OCI-M2 (cell line): ENCODE measurements around the gene AK1.
"Not testable (repeated sequence)": the region's sequence is repeated elsewhere in the genome, so short reads cannot be mapped to it uniquely, and the experiment has no call there.

Experiments used
- DNase-seq: peaks from one replicate; lab custom pipeline; 2025; ENCODE audit not compliant: unreplicated experiment; lab: John Stamatoyannopoulos, UW

Gene AK1

GRCh38 chr9:127884976-127885490 lies 7.6 kb upstream of the AK1 start:
- DNase-seq = no peak

DNA sequence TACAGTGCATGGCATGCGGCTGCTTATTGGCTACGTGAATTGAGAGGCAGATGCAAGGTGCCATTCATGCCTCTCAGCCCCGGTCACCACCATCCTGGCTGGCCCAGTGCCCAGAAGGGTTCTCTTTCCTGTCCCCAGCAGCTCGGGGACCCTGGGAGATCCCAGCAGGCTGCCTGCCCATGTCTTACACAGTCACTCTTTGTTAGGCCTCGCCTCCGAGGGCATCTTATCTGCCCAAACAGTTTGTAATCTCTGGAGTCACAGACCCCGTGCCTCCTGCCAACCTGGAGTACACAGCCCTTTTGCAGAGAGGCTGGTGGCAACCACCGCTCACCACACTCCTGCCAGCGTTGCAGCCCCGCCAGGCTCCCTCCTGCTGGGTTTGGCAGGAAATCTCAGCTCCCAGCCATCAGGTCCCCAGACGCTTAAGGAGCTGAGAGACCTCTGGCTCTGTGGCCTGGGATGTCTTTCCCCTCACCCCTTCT lies 7.0 kb upstream of the AK1 start:
- no peak for DNase-seq

DNA sequence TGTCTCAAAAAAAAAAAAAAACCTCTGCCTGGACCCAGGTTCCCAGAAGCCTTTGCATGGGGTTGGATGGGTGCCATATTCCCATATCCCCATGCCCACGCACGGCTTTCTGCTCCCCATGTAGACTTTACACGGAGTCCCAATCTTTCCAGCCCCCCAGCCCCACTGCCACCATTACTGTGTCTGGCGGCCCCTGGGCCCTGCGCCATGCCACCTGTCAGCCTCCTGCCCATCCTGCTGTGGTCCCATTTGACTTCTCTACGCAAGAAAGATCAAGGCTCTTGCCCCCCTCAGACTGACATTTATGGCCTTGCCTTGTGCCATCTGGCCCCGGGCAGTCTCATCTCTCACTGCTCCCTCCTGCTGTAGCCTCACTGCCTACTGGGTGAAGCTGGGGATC lies 6.5 kb upstream of the AK1 start:
- DNase-seq = no peak

- DNase-seq = not testable (repeated sequence)
Measured at GRCh38 chr9:127881715-127882114, 4.2 kb upstream of the AK1 start.

DNA sequence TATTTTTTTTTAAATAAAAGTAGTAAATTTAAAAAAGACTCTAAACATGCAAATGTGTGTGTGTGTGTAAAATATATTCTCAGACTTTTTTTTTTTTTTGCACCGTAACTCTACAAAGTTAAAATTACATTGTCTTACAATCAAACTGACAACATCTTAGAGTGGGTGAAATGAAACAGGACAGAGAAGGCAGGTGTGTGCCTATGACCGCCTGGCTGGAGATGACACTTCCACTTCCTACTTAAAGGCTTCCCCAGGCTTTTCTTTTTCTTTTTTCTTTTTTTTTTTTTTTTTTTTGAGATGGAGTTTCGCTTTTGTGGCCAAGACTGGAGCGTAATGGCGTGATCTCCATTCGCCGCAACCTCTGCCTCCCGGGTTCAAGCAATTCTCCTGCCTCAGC lies 2.7 kb upstream of the AK1 start:
- no peak for DNase-seq

GRCh38 chr9:127878652-127879390 lies 1.3 kb upstream of the AK1 start:
- DNase-seq = no peak

- DNase-seq = no peak
Measured at GRCh38 chr9:127878001-127878651, 651 bp upstream of the AK1 start.

DNA sequence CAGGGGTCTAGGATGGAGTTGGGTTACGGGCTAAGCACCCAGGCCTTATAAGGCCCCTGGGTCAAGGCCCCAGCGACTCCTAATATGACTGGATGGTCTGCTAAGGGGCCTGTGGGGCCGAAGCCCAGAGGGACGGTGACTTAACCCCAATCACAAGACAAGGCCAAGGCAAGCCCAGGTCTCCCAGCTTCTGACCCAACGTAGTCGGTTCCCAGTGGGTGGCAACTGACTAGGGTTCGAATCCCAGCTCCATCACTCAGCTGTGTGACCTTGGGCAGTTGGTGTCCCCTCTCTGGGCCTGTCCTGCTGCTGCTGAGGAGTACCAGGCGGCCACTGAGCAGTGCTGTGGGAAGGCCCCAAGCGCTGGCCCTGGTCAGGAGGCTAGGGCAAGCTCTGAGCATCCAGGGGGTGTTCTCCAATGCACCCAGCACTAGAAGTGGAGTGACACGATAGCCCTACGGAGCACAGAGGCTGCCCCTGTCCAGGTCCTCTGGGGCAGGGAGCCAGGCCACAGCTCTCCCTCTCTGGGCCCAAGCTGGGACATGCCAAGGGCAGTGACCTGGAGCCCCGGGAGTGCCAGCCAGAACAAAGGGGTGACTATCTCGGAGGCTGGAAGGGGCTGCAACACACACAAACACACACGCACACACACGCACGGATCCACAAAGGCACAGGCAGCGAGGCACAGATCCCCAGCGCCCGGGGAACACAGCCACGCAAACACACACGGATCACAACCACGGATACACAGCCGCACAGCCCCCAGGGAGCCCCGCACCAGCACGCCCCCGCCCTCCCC lies 512 bp downstream of the AK1 start:
- no peak for DNase-seq

GRCh38 chr9:127876026-127876763 lies 1.3 kb downstream of the AK1 start:
- DNase-seq = no peak

DNA sequence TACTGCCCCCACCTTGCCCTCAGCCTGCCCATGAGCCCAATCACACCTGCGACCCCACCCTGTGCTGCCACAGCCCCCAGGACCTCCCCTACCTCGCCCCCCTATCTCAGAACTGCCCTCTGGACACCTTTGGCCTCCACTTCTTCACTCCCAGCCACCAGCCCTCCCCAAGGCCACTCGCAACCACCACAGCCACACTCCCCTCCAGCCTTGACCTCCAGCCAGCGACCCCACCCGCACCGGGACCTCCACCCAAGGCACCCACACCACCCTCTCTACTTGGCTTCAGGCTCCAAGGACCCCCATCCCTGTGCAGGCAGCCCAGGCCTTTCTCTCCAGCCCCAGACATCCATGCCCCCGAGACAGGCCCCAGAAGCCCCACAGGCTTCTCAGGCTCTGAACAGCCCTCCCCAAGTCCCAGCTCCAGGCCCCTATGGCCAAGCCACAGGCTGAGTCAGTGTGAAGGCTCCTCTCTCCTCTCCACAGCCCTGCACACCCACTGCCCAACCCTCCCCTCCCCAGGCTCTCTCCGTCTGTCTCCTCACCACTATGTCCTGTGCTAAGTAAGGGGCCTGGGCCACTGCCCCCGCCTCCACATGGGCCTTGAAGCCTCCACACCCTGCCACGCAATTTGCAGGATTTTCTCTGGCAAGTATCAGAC lies 2.0 kb downstream of the AK1 start:
- no peak for DNase-seq

DNA sequence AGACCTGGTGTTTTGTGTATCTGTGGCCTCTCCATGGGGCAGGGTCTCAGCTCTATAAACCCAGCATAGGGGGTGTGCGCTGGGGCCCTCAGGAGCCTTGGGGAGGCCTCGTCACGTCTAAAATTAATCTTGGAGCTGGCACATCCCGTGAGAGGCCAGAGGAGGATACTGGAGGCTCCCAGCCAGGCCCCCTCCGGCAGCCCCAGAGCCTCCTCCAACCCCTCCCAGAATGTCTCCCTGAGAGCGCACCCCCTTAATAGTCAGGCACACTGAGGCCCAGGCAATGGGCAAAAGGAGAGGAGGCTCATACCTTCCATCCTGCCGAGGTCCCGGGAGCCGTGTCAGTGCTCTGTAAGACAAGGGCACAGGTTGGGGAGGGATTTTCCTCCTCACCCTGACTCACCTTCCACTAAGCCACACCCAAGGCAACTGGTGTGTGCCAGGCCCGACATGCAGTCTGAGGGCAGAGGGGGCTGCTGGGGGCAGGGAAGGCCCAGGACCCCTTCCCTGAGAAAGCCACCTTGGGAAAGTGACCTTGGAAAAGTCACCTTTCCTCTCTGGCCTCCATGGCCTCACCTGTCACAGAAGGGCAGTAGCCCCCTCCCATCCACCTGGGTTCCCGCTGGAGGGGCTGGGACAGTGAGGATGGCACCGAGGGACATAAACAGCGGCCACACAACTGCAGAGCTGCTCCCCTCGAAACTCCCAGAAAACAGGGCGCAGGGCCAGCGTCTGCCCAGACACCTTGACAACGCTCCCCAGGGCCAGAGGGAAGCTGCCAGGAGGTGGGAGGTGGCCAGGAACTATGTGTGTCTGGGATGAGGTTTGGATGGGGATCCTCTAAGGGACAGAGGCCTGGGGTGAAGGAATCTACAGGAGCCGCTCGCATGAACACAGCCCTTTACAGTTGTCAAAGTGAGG lies 2.9 kb downstream of the AK1 start:
- DNase-seq = no peak

- no peak for DNase-seq
Measured at GRCh38 chr9:127873886-127874285, 3.6 kb downstream of the AK1 start.

DNA sequence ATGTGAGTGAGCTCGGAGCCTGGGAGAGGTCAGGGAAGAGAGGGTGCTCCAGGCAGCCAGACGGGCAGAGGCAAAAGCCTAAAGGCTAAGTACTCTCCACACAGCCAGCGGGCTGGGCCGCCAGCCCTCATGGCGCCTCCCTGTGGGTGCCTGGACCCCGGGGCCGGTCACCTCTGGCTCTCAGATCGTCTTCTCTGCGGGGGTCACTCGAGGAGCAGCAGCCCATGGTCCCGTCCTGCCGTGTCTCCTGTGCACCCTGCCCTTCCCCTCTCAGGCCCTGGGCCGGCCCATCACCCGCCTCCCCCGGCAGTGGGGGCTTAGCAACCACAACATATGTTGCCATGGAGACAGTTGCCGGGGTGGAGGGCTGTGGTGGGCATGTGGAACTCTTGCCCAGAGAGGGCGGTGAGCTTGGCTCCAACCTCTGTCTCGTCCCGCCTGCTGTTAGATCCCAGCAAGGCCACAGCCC lies 4.2 kb downstream of the AK1 start:
- no peak for DNase-seq

DNA sequence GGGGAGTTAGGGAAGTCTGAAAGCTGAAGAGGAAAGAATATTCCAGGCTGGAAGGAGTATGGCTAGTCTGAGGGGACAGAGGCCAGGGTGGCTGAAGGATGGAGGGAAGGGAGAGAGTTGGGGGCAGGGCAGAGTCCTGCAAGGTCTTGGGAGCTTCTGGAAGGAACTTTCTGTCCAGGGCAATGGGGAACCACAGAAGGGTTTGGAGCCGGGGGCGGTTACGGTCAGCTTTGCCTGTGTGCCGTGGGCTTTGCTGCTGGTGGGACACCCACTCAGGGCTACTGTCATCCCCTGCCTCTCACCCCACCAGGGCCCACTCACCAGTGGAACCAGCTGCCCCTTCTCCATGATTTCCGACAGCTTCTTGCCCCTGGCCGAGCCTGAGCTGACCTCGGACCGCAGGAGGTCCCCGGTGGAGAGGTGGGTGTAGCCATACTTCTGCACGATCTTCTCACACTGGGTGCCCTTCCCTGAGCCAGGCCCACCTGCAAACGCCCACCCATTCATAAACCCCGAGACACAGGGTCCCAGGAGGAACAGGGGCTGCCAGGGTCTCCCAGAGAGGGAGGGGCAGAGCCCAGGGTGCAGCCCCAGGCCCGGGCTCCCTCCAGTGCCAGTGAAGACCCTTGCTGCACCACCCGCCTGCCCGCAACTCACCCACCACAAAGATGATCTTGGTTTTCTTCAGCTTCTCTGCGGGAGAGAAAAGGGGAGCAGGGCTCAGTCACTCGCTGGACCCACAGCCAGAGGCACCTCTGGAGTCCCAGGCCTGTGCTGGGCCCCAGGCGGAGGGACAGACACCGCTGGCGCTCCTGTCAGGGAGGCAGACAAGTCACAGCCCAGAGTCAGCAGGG lies 4.9 kb downstream of the AK1 start:
- DNase-seq = no peak

DNA sequence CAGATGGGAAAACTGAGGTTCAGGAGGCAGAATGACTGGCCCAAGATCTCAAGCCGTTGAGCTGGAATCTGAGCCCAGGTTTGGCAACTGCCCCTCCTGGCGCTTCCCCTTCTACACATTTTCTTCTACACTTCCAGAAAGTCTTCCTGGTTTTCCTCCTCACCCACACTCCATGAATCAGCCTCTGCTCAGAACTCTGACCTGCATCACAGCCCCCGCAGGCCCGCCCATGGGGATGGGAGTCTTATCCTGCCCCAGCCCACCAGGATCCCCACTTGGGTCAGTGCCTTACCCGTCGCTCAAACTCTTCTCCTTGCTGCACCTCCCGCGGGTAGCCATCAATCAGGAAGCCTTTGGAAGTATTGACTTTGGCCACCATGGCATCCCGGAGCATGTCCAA lies 5.9 kb downstream of the AK1 start:
- no peak for DNase-seq

DNA sequence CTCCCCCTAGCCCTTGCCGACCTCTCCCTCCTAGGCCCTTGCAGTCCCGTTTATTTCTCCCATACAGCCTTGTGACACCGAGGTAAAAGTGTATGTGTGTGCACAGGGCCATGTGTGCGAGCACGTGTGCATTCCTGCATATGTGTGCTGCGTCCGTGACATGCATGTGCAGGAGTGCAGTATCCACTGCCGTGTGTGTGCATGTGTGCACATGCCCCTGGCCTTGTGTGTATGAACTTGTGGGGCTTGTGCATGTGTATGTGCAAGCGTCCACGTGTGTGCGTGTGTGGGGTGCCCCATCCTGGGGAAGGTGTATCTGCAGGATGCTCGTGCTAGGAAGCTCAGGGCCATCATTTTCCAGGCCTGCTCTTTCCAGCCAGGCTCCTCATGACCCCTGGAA lies 6.6 kb downstream of the AK1 start:
- DNase-seq = no peak

GRCh38 chr9:127870153-127870491 lies 7.4 kb downstream of the AK1 start:
- DNase-seq = not testable (repeated sequence)
